Activated CD8-positive, alpha-beta memory T cell treated with anti-CD3 and anti-CD28 coated beads for 36 hours (primary cell): ENCODE measurements around the gene AZI2. TPM values are rescaled to one million over a fixed set of nuclear protein-coding genes. Genes with fewer than 3 reads are reported as not detected.

Experiments used
- total RNA-seq, 2 experiments: library from RNA; stranded (reverse); gene quantifications; one replicate each; pipeline ENCODE4 v1.2.3, GENCODE V29; 2021

Gene AZI2
- total RNA-seq, 2 experiments from 2014 or later = 27.3 to 32.4 TPM

Other genes starting within 250 kb of the AZI2 start
- 10 to 100 TPM; 31.3 to 32.8 TPM for gene CMC1, start 107.2 kb downstream of the AZI2 start, total RNA-seq
- under 1 TPM in 1 of 2 experiments, not detected in 1; 0.38 TPM for gene ZCWPW2, start 103 bp downstream of the AZI2 start, total RNA-seq